DOHH2 (cell line): ENCODE measurements around the gene COL6A5.

Experiments
- CTCF ChIP-seq: fragments of 200-600 bp; sonication (generic); IDR thresholded peaks from one replicate; pipeline ENCODE4 v1.5.1; 2014; ENCODE audit warnings: antibody characterized with exemption, mild to moderate bottlenecking, low read depth, low read length; ENCODE audit not compliant: poor library complexity, severe bottlenecking
- EZH2phosphoT487 ChIP-seq: fragments of 200-600 bp; sonication (generic); IDR thresholded peaks from 2 replicates; pipeline ENCODE4 v1.6.1; 2017; ENCODE audit warnings: borderline replicate concordance, mild to moderate bottlenecking, antibody characterized with exemption, low read length, moderate library complexity, mixed read lengths

GRCh38 chr3:130426206-130426605 is 80.7 kb downstream of the COL6A5 start:
- TF ChIP-seq CTCF (no peak), EZH2phosphoT487 (no peak)
